ENCODE measurements around the gene GYS1.

Gene GYS1

GRCh38 chr19:48963371-48964204, 29.5 kb downstream of the GYS1 start:
- DNase-seq = peak; percentile 37

GRCh38 chr19:48962849-48963165, 30.3 kb downstream of the GYS1 start:
- no peak for DNase-seq

GRCh38 chr19:48962029-48962848, 30.9 kb downstream of the GYS1 start:
- peak; percentile 30 for DNase-seq

GRCh38 chr19:48961673-48962028, 31.5 kb downstream of the GYS1 start:
- DNase-seq = no peak

GRCh38 chr19:48961051-48961649, 32.0 kb downstream of the GYS1 start:
- no peak for DNase-seq

- DNase-seq = no peak
Observed at GRCh38 chr19:48959341-48960239, 33.5 kb downstream of the GYS1 start.

GRCh38 chr19:48958006-48958405, 35.1 kb downstream of the GYS1 start:
- no peak for DNase-seq

- DNase-seq = no peak
Observed at GRCh38 chr19:48955308-48955958, 37.7 kb downstream of the GYS1 start.

GRCh38 chr19:48954595-48955307, 38.4 kb downstream of the GYS1 start, which contains the start of gene BAX:
BAX (plus strand) TSS chr19:48954875; CDS start chr19:48954929, 54 bp downstream.
- peak; percentile 79 for DNase-seq

- DNase-seq = no peak
Observed at GRCh38 chr19:48953990-48954594, 39.0 kb downstream of the GYS1 start.

- no peak for DNase-seq
Observed at GRCh38 chr19:48953141-48953540, 40.0 kb downstream of the GYS1 start.

- no peak for DNase-seq
Observed at GRCh38 chr19:48950830-48951519, 42.1 kb downstream of the GYS1 start.

- DNase-seq = no peak
Observed at GRCh38 chr19:48950159-48950558, 43.0 kb downstream of the GYS1 start.

GRCh38 chr19:48947258-48947542, 45.9 kb downstream of the GYS1 start:
- DNase-seq = no peak

GRCh38 chr19:48946463-48947257, 46.4 kb downstream of the GYS1 start:
- no peak for DNase-seq

- no peak for DNase-seq
Observed at GRCh38 chr19:48945817-48946216, 47.3 kb downstream of the GYS1 start.

- DNase-seq = no peak
Observed at GRCh38 chr19:48945415-48945814, 47.7 kb downstream of the GYS1 start.

GRCh38 chr19:48943081-48943480, 50.0 kb downstream of the GYS1 start:
- DNase-seq = no peak

- no peak for DNase-seq
Observed at GRCh38 chr19:48940902-48941301, 52.2 kb downstream of the GYS1 start.

GRCh38 chr19:48938256-48938655, 54.9 kb downstream of the GYS1 start:
- DNase-seq = no peak
